Tibial artery (tissue), 4 donors: ENCODE data around the gene RNU1-2.
"Not testable (repeated sequence)": the region's sequence is repeated elsewhere in the genome, so short reads cannot be mapped to it uniquely, and the experiment has no call there.

ENCODE experiments used
- DNase-seq, 2 donors: peaks; one replicate each; pipeline ENCODE4 v3.0.0-alpha.2; 2019
- H3K27ac ChIP-seq, 2 donors: fragments of 200-600 bp; sonication (generic) in 1 of 2; 1 replicate in 1 of 2; 2 replicates in 1 of 2; pipeline ENCODE4 v1.5.1; 2018 to 2019; ENCODE audit warnings: mild to moderate bottlenecking in 1 of 2
- H3K27me3 ChIP-seq, 2 donors: fragments of 200-600 bp; sonication (generic) in 1 of 2; one replicate each; pipeline versions ENCODE4 v1.5.1 to v1.6.0; 2016 to 2019
- H3K36me3 ChIP-seq, 3 donors: fragments of 200-600 bp; sonication (generic) in 2 of 3; one replicate each; pipeline ENCODE4 v1.5.1; 2016 to 2019; ENCODE audit warnings: mild to moderate bottlenecking in 2 of 3
- H3K4me1 ChIP-seq, 4 donors: fragments of 200-600 bp; sonication (generic) in 2 of 4; 1 replicate in 3 of 4; 2 replicates in 1 of 4; pipeline ENCODE4 v1.5.1; 2016 to 2019
- H3K4me3 ChIP-seq, 2 donors: fragments of 200-600 bp; sonication (generic) in 1 of 2; 1 replicate in 1 of 2; 2 replicates in 1 of 2; pipeline ENCODE4 v1.5.1; 2018 to 2019; ENCODE audit warnings: mild to moderate bottlenecking in 2 of 2
- H3K9me3 ChIP-seq, 3 donors: fragments of 200-600 bp; sonication (generic) in 1 of 3; one replicate each; pipeline ENCODE4 v1.5.1; 2016 to 2019
- intact Hi-C: fragments of 100-400 bp; cut with DNase I; formaldehyde crosslinking; loops from one replicate; pipeline ENCODE4 v1.15.0; 2023; ENCODE audit warnings: low total_unique reads
- TF ChIP-seq, protein P1 (sequence below), 2 experiments: fragments of 200-600 bp in 1 of 2; fragments of 450-650 bp in 1 of 2; IDR thresholded peaks; one replicate each; pipeline ENCODE4 v1.5.1; 2017 to 2019; ENCODE audit warnings: antibody characterized with exemption in 2 of 2, mild to moderate bottlenecking in 1 of 2, moderate library complexity in 1 of 2

The RNU1-2 gene

DNA sequence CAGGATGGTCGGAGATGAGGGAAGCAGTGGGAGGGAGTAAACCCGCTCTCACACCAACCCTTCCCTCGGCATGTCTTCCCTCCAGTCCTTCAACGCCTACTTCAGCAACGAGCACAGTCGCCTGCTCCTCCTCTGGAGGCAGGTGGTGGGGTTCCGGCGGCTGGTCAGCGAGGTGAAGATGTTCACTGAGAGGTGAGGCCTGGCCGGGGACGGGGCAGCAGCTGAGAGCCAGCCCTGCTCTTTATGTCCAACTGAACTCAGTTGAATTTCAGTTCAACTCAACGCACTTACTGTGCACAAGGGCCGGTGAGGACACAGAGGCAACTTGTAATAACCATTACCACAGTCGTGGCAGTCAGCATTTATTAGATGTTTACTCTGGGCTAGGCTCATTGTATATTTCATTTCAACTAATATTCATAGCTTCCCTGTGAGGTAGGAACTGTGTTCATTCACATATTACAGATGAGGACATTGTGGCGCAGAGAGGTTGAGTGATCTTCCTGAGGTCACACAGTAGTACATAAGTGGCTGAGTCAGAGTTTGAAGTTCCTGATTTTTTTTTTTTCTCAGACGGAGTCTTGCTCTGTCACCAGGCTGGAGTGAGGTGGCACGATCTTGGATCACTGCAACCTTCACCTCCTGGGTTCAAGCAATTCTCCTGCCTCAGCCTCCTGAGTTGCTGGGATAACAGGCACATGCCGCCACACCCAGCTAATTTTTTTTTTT lies 35.6 kb downstream of the RNU1-2 start:
- DNase-seq, H3K9me3 ChIP-seq, H3K27ac ChIP-seq, H3K4me1 ChIP-seq, H3K4me3 ChIP-seq, intact Hi-C loops, H3K27me3 ChIP-seq: not testable (repeated sequence)
- peaks cover 0 to 69% (median 20%) of the 10 kb centered on the region in 3 donors for H3K36me3 ChIP-seq

DNA sequence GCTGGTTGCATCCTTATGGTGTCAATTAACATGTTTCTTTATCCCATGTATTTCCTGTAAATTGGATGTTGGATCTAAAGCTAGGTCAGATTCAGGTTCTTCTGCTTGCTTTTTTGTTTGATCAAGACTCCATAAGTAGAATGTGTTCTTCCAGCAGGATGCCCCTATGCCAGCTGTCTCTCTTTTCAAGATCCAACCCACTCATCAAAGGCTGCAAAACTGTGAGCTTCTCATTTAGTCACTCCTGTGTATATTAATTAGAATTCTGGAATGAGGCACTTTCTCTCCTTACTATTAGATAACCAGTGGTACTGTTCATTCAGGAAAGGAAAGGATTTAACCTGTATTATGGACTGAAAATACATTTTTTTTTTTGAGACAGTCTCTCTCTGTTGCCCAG lies 38.2 kb downstream of the RNU1-2 start:
- H3K4me3 ChIP-seq, H3K4me1 ChIP-seq, H3K27ac ChIP-seq, intact Hi-C loops, H3K27me3 ChIP-seq, H3K9me3 ChIP-seq, DNase-seq: not testable (repeated sequence)
- H3K36me3 ChIP-seq = peaks cover 0 to 94% (median 25%) of the 10 kb centered on the region in 3 donors

DNA sequence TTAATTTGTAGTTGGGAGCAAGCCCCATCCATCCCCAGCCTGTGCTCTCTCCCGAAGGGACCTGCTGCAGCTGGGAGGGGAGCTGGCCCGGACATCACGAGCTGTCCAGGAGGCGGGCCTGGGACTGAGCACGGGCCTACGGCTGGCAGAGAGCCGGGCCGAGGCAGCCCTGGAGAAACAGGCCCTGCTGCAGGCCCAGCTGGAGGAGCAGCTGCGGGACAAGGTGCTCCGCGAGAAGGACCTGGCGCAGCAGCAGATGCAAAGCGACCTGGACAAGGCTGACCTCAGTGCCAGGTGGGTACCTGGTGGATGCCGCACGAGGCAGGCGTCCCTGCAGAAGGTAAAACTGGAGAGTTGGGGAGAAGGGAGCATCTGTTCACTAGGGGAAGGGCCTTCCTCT lies 40.8 kb downstream of the RNU1-2 start:
- H3K27me3 ChIP-seq, H3K4me3 ChIP-seq, intact Hi-C loops, H3K27ac ChIP-seq, H3K9me3 ChIP-seq, H3K4me1 ChIP-seq, DNase-seq: not testable (repeated sequence)
- H3K36me3 ChIP-seq = peaks cover 0 to 99% (median 18%) of the 10 kb centered on the region in 3 donors

DNA sequence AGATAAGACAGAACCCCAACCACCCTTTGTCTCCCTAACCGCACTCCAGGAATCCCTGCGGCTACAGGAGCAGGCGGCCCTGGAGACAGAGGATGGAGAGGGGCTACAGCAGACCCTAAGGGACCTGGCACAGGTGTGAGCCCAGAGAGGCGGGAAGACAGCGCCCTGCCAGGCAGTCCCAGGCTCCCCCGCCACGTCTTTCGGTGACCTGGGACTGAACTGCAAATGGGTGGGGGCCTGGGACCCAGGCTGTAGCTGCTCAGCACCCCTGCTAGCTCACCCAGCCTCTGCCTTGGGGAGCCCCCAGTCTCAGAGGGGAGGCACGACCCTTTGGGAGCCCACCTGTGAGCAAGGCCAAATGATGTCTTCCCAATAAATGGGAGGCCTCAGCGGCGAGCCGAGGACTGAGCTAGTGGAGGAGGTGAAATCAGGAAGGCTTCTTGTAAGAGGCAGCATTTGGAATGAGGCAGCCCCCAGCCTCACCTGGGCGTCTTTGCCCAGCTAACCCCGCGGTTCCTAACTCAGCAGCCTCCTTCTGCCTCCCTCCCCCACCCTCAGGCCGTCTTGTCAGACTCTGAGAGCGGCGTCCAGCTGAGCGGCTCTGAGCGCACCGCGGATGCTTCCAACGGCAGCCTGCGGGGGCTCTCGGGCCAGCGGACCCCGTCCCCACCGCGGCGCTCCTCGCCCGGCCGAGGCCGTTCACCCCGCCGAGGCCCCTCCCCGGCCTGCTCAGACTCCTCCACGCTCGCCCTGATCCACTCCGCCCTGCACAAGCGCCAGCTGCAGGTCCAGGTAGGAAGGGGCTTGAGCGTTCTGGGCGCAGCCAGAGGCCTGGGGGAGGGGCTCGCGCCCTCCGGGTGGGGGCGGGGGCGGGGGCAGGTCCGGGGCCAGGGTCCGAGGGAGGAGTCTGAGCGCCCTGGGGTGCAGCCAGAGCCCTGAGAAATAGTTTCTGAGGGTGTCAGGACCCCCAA lies 42.9 kb downstream of the RNU1-2 start:
- Histone ChIP-seq H3K4me1 (peaks cover 0 to 6% (median 0%) of the 10 kb centered on the region in 4 donors), H3K4me3 (no peak overlapping the region), H3K27me3 (no peaks in the 10 kb centered on the region), H3K9me3 (no peaks in the 10 kb centered on the region), H3K27ac (no peak overlapping the region), H3K36me3 (peaks cover 0 to 97% (median 14%) of the 10 kb centered on the region in 3 donors)
- intact Hi-C loops = no loop called here
- DNase-seq = no peak
- TF ChIP-seq, protein P1, sequence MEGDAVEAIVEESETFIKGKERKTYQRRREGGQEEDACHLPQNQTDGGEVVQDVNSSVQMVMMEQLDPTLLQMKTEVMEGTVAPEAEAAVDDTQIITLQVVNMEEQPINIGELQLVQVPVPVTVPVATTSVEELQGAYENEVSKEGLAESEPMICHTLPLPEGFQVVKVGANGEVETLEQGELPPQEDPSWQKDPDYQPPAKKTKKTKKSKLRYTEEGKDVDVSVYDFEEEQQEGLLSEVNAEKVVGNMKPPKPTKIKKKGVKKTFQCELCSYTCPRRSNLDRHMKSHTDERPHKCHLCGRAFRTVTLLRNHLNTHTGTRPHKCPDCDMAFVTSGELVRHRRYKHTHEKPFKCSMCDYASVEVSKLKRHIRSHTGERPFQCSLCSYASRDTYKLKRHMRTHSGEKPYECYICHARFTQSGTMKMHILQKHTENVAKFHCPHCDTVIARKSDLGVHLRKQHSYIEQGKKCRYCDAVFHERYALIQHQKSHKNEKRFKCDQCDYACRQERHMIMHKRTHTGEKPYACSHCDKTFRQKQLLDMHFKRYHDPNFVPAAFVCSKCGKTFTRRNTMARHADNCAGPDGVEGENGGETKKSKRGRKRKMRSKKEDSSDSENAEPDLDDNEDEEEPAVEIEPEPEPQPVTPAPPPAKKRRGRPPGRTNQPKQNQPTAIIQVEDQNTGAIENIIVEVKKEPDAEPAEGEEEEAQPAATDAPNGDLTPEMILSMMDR (IDR thresholded peaks at IDR 0.05) = no peak

DNA sequence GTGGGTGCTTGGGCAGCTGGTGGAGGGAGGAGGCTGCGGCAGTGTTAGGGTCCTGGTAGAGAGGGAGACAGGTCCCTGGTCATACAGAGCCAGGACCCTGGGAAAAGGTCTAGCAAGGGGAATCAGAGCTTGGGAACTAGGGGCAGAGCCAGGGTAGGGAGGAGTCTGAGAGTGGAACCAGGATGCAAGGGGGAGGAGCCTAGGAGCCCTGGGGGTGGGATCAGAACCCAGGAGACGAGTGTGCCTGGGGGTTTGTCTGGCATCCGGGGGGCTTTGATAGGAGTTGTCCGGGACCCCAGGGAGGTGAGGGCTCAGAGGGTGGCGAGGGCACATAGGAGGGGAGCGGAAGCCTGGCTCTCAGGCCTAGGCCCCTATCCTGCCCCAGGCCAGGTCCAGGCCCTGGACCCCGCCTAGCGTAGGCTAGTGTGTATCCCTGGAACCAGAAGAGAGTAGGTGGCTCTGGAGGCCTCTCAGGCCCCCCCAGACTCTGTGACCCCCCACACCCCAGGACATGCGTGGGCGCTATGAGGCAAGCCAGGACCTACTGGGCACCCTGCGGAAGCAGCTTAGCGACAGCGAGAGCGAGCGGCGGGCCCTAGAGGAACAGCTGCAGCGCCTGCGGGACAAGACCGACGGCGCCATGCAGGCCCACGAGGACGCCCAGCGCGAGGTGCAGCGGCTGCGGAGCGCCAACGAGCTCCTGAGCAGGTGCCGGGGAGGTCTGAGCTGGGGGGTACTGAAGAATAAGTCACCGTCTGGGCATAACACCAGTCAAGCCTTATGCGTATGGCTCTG lies 43.8 kb downstream of the RNU1-2 start:
- H3K27ac ChIP-seq, DNase-seq, H3K4me3 ChIP-seq, H3K9me3 ChIP-seq, intact Hi-C loops, H3K4me1 ChIP-seq, H3K27me3 ChIP-seq: not testable (repeated sequence)
- H3K36me3 ChIP-seq = peaks cover 0 to 96% (median 19%) of the 10 kb centered on the region in 3 donors

DNA sequence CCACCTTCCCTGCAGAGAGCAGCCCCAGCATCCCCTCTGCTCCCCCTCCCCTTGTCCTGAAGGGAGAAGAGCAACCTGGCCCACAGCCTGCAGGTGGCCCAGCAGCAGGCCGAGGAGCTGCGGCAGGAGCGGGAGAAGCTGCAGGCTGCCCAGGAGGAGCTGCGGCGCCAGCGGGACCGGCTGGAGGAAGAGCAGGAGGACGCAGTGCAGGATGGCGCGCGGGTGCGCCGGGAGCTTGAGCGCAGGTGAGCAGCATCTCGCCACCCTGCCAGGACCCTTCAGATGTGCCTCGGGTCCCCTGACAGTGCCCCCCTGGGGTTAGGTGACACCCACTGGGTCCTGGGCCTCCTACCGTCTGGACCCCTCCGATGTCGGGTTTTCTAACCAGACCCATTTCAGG lies 48.3 kb downstream of the RNU1-2 start:
- TF ChIP-seq, protein P1 (IDR thresholded peaks at IDR 0.05) = no peak
- peaks cover 0 to 93% (median 15%) of the 10 kb centered on the region in 3 donors for H3K36me3 ChIP-seq

DNA sequence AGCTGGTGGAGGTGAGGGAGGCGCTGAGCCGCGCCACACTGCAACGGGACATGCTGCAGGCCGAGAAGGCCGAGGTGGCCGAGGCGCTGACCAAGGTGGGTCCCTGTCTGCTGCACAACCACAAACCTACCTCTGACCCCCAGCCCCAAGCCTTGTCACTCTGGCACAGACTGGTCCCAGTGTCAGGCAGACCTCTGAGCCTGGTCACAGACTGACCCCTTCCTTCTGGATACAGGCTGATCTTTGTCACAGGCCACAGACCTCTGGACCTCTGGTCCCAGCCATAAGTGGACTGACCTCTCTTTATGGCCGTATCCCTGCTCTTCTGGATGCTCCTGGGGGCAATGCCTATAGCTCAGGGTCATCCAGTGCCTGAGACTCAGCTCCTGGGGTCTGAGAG lies 49.7 kb downstream of the RNU1-2 start:
- peaks cover 0 to 89% (median 15%) of the 10 kb centered on the region in 3 donors for H3K36me3 ChIP-seq
- H3K4me1 ChIP-seq, DNase-seq: not testable (repeated sequence)

More for the DNA sequence above, 48.3 kb downstream of the RNU1-2 start:
- no peak overlapping the region for H3K4me3 ChIP-seq
- no peaks in the 10 kb centered on the region for H3K27me3 ChIP-seq
- intact Hi-C loops = no loop called here
- H3K27ac ChIP-seq = no peak overlapping the region
- H3K9me3 ChIP-seq = no peaks in the 10 kb centered on the region
- H3K4me1 ChIP-seq = peaks cover 0 to 10% (median 3%) of the 10 kb centered on the region in 4 donors
- no peak for DNase-seq

More for the DNA sequence above, 49.7 kb downstream of the RNU1-2 start:
- H3K27ac ChIP-seq, intact Hi-C loops, H3K9me3 ChIP-seq, H3K27me3 ChIP-seq, H3K4me3 ChIP-seq: not testable (repeated sequence)
